Nephron (organoid): ENCODE data around the gene TAB3.
"Not testable (repeated sequence)": the region's sequence is repeated elsewhere in the genome, so short reads cannot be mapped to it uniquely, and the experiment has no call there.

Source experiments
- H3K27ac Mint-ChIP-seq, 3 experiments: 2 replicates each; pipeline ENCODE4 v1.8.0; 2020; ENCODE audit warnings: mixed read lengths in 3 of 3, mild to moderate bottlenecking in 2 of 3, moderate library complexity in 1 of 3
- H3K27me3 Mint-ChIP-seq: 2 replicates; pipeline ENCODE4 v1.8.0; 2021; ENCODE audit warnings: low read depth, mild to moderate bottlenecking, moderate library complexity, mixed read lengths
- H3K36me3 Mint-ChIP-seq: 2 replicates; pipeline ENCODE4 v1.8.0; 2020; ENCODE audit warnings: low read depth, mixed read lengths
- H3K4me1 Mint-ChIP-seq: 2 replicates; pipeline ENCODE4 v1.8.0; 2020; ENCODE audit warnings: mixed read lengths
- H3K4me3 Mint-ChIP-seq, 3 experiments: 2 replicates each; pipeline ENCODE4 v1.8.0; 2020; ENCODE audit warnings: mild to moderate bottlenecking in 3 of 3, mixed read lengths in 3 of 3, moderate library complexity in 2 of 3
- H3K9me3 Mint-ChIP-seq: 2 replicates; pipeline ENCODE4 v1.8.0; 2020; ENCODE audit warnings: mixed read lengths
- CTCF ChIP-seq, 3 experiments: fragments of 200-600 bp; sonication (generic); IDR thresholded peaks; one replicate each; pipeline ENCODE4 v1.5.0; 2021; ENCODE audit warnings: antibody characterized with exemption in 3 of 3; ENCODE audit not compliant: unreplicated experiment in 3 of 3

Gene TAB3

DNA sequence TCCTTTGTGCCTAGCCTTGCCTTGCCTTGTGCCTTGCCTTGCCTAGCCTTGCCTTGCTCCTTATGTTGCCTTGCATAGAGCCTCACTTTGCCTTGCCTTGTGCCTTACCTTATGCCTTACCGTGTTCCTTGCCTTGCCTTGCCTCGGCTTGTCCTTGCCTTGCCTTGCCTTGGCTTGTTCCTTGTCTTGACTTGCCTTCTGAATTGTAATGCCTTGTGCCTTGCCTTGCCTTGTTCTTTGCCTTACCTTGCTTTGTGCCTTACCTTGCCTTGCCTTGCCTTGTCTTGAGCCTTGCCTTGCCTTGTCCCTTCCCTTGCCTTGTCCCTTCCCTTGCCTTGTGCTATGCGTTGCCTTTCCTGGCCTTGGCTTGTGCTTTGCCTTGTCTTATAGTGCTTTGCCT lies 90.2 kb downstream of the TAB3 start:
- no peak overlapping the region for H3K27ac Mint-ChIP-seq
- H3K27me3 Mint-ChIP-seq = no peaks in the 10 kb centered on the region
- H3K36me3 Mint-ChIP-seq = no peaks in the 10 kb centered on the region
- no peaks in the 10 kb centered on the region for H3K4me1 Mint-ChIP-seq
- peaks cover 3% of the 10 kb centered on the region for H3K9me3 Mint-ChIP-seq
- TF ChIP-seq CTCF (IDR thresholded peaks at IDR 0.05; ENCODE audit: unreplicated experiment in 3 of 3) = no peak
- H3K4me3 Mint-ChIP-seq = no peak overlapping the region

DNA sequence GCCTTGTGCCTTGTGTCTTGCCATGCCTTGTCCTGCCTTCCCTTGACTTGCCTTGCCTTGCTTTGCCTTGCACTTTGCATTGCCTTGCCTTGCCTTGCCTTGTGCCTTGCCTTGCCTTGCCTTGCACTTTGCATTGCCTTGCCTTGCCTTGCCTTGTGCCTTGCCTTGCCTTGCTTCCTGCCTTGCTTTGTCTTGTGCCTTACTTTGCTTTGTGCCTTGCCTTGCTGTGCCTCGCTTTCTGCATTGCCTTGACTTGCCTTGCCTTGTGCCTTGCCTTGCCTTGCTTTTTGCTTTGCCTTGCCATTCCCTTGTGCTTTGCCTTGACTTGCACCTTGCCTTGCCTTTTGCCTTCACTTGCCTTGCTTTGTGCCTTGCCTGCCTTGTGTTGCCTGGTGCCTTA lies 91.8 kb downstream of the TAB3 start:
- not testable (repeated sequence) for H3K4me3 Mint-ChIP-seq, H3K36me3 Mint-ChIP-seq, H3K9me3 Mint-ChIP-seq, H3K27me3 Mint-ChIP-seq, H3K4me1 Mint-ChIP-seq, H3K27ac Mint-ChIP-seq

DNA sequence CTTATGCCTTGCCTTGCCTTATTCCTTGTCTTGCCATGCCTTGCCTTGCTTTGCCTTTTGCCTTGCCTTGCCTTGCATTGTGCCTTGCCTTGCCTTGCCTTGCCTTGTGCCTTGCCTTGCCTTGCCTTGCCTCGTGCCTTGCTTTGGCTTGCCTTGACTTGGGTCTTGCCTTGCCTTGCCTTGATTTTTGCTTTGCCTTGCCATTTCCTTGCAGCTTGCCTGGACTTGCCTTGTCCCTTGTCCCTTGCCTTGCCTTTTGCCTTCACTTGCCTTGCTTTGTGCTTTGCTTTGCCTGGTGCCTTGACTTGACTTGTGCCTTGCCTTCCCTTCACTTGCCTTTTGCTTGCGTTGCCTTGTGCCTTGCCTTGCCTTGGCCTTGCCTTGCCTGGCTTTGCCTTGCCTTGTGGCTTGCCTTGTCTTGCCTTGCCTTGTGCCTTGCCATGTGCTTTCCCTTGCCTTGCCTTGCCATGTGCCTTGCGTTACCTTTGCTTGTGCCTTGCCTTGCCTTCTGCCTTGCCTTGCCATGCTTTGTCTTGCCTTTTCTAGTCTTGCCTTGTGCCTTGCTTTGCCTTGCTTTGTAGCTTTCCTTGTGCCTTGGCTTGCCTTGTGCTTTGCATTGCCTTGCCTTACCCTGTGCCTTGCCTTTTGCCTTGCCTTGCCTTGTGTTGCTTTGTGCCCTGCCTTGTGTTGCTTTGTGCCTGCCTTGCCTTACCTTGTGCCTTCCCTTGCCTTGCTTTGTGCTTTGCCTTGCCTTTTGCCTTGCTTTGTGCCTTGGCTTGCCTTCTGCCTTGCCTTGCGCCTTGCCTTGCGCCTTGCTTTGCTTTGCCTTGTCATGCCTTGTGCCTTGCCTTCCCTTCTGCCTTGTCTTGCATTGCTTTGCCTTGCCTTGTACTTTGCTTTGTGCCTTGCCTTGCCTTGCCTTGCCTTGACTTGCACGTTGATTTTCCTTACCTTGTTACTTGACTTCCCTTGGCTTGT lies 92.8 kb downstream of the TAB3 start:
- no peak for TF ChIP-seq CTCF (IDR thresholded peaks at IDR 0.05; ENCODE audit: unreplicated experiment in 3 of 3)
- no peak overlapping the region for H3K27ac Mint-ChIP-seq
- H3K27me3 Mint-ChIP-seq = no peaks in the 10 kb centered on the region
- no peak overlapping the region for H3K4me3 Mint-ChIP-seq
- H3K36me3 Mint-ChIP-seq = no peaks in the 10 kb centered on the region
- H3K4me1 Mint-ChIP-seq = no peaks in the 10 kb centered on the region
- H3K9me3 Mint-ChIP-seq = peaks cover 6% of the 10 kb centered on the region

GRCh38 chrX:30794497-30794896 lies 94.6 kb downstream of the TAB3 start:
- no peak for TF ChIP-seq CTCF (IDR thresholded peaks at IDR 0.05; ENCODE audit: unreplicated experiment in 3 of 3)
- H3K27ac Mint-ChIP-seq = no peak overlapping the region
- peaks cover 6% of the 10 kb centered on the region for H3K9me3 Mint-ChIP-seq
- H3K4me3 Mint-ChIP-seq = no peak overlapping the region
- no peaks in the 10 kb centered on the region for H3K36me3 Mint-ChIP-seq
- no peaks in the 10 kb centered on the region for H3K4me1 Mint-ChIP-seq
- no peaks in the 10 kb centered on the region for H3K27me3 Mint-ChIP-seq

- no peaks in the 10 kb centered on the region for H3K4me1 Mint-ChIP-seq
- H3K27ac Mint-ChIP-seq = no peak overlapping the region
- no peak overlapping the region for H3K4me3 Mint-ChIP-seq
- H3K9me3 Mint-ChIP-seq = peaks cover 6% of the 10 kb centered on the region
- no peak for TF ChIP-seq CTCF (IDR thresholded peaks at IDR 0.05; ENCODE audit: unreplicated experiment in 3 of 3)
- no peaks in the 10 kb centered on the region for H3K27me3 Mint-ChIP-seq
- H3K36me3 Mint-ChIP-seq = no peaks in the 10 kb centered on the region
Observed at GRCh38 chrX:30793767-30794103, 95.3 kb downstream of the TAB3 start.

DNA sequence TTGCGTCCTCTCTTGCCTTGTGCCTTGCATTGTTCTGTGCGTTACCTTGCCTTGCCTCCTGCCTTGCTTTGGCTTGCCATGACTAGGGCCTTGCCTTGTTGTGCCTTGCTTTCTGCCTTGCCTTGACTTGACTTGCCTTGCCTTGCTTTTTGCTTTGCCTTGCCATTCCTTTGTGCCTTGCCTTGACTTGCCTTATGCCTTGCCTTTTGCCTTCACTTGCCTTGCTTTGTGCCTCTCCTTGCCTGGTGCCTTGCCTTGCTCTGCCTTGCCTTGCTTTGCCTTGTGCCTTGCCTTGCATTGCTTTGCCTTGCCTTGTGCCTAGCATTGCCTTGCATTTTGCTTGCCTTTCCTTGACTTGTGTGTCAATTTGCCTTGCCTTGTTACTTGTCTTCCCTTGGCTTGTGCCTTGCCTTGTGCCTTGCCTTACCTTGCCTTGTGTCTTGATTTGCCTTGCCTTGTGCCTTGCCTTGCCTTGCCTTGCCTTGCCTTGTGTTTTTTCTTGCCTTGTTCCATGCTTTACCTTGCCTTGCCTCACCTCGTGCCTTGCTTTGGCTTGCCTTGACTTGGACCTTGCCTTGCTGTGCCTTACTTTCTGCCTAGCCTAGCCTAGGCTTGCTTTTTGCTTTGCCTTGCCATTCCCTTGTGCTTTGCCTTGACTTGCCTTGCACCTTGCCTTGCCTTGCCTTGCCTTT lies 95.8 kb downstream of the TAB3 start:
- Mint-ChIP-seq H3K9me3 (peaks cover 6% of the 10 kb centered on the region), H3K4me3 (no peak overlapping the region), H3K36me3 (no peaks in the 10 kb centered on the region), H3K4me1 (no peaks in the 10 kb centered on the region), H3K27ac (no peak overlapping the region), H3K27me3 (no peaks in the 10 kb centered on the region)
- no peak for TF ChIP-seq CTCF (IDR thresholded peaks at IDR 0.05; ENCODE audit: unreplicated experiment in 3 of 3)
